ENCODE measurements around the gene ASS1.

DNA sequence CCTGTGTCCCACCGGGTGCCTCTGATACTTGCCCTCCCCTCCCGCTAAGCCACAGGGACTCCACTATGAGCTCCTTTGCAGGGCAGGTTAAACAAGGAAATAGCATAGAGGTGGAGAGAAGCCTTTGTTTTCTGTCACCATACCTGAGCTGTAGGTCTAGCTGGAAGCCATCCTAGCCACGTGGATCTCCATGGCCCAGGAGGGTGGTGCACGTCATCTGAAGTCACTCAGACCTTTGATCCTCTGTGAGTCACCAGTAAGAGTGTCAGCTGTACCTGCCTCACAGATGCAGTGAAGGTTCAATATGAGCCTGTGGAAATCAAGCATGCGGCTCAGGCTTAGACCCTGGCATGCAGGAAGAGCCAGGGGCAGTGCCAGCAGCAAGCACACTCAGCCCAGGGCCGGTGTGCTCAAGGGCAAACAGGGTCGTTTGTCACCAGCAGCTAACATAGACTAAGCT, 55.1 kb downstream of the ASS1 start:
- TF ChIP-seq, protein P1, sequence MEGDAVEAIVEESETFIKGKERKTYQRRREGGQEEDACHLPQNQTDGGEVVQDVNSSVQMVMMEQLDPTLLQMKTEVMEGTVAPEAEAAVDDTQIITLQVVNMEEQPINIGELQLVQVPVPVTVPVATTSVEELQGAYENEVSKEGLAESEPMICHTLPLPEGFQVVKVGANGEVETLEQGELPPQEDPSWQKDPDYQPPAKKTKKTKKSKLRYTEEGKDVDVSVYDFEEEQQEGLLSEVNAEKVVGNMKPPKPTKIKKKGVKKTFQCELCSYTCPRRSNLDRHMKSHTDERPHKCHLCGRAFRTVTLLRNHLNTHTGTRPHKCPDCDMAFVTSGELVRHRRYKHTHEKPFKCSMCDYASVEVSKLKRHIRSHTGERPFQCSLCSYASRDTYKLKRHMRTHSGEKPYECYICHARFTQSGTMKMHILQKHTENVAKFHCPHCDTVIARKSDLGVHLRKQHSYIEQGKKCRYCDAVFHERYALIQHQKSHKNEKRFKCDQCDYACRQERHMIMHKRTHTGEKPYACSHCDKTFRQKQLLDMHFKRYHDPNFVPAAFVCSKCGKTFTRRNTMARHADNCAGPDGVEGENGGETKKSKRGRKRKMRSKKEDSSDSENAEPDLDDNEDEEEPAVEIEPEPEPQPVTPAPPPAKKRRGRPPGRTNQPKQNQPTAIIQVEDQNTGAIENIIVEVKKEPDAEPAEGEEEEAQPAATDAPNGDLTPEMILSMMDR (IDR thresholded peaks at IDR 0.05) = no peak
- peak in 1 of 2 donors; percentile 35 for TF ChIP-seq POLR2A (IDR thresholded peaks at IDR 0.05)

All from Peyer's patch (tissue), 4 donors.